Skin of body (tissue), 2 donors: ENCODE results near the gene CYP2D6. TPM values are rescaled to one million over a fixed set of nuclear protein-coding genes. Genes with fewer than 3 reads are reported as not detected.

Source experiments
- DNase-seq: peaks from one replicate; lab custom pipeline; 2025; lab: John Stamatoyannopoulos, UW
- total RNA-seq: library from RNA; depleted of rRNA; stranded (reverse); fragments of >200 nt; gene quantifications from one replicate; pipeline ENCODE4 v1.2.3, GENCODE V29; 2014

CYP2D6 gene
- total RNA-seq, 1 donor from 2014 or later, result 1.4 TPM

DNA sequence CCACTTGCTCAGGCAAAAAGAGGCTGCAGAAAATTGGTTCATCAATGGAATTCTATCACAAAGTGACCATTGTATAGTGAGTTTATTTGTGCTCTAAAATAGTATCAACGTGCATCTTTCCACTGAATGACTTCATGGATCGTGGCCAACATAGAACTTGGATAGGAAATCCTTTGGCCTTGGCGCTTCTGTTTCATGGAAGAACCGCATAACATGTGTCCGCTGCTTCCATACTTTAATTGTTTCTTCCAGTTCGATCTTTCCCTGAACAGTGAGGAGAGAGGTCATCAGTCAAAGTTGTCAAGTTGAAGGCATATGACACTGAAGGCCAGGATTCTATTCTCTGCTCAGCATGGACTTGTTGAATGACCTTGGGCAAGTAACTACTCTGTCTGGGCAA, 44.6 kb downstream of the CYP2D6 start:
- no peak for DNase-seq

- DNase-seq, result no peak
Measured at GRCh38 chr22:42084874-42085273, 45.7 kb downstream of the CYP2D6 start.

DNA sequence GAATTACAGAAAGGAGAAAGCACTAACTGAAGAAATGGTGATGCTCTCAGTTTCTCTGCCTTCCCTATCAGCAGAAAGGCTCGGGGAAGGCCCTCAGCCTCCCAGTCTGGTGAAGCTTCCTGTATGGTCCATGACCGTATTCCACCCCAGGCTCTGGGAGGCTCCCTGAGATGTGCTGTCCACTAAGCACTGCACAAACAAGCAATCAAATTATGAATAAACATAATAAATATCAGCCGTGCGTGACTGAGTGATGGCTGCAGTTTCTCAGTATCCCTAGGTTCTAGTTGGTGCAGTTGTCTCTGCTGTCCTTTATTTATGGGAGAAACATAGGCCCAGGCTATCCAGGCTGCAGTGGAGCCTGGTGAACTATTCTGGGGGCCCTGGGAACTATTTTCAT, 47.5 kb downstream of the CYP2D6 start:
- no peak for DNase-seq

GRCh38 chr22:42080287-42080686, 50.3 kb downstream of the CYP2D6 start:
- peak; percentile 38 for DNase-seq

DNA sequence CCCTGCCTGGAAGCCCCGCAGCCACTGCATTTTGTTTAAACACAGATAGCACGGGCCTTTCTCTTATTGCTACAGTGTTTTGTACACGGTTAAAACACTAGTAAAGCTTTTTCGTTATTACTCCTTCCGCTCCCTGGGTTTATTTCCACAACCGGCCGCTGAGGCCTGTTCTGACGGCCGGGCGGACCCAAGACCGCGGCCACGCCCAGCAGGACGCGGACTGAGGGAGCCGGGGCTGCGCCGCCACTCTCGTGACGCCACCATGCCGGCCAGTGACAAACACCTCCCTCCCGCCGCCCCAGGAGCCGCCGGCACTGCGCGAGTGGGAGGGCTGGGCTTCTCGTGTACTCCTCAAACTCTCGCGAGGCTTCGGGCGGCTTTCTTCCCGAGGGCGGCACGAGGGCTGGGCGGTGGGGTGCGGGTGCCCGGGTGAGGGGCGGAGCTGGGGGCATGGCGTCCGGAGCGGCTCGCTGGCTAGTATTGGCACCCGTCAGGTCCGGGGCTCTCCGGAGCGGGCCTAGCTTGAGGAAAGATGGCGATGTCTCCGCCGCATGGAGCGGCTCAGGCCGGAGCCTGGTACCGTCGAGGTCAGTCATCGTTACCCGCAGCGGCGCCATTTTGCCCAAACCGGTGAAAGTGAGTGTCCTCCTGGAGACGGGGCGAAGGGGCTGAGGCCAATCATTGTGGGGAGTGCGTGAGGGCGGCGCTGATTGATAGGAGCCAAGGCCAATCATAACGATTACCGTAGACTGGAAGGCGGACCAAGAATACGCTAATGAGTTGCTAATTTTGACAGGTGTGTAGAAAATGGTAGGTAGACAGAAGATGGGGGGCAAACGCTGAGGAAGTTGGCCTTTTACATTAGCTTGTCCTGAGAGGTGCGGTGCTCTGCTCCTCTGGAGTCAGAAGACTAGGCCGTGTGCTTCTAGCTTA, 51.0 kb downstream of the CYP2D6 start, which contains the start of gene SMDT1:
Gene SMDT1, plus strand, starts transcription at position 382 of the 933 bp plus-strand sequence. Its CDS starts 69 bp downstream, at position 451.
- peak; percentile 97 for DNase-seq

DNA sequence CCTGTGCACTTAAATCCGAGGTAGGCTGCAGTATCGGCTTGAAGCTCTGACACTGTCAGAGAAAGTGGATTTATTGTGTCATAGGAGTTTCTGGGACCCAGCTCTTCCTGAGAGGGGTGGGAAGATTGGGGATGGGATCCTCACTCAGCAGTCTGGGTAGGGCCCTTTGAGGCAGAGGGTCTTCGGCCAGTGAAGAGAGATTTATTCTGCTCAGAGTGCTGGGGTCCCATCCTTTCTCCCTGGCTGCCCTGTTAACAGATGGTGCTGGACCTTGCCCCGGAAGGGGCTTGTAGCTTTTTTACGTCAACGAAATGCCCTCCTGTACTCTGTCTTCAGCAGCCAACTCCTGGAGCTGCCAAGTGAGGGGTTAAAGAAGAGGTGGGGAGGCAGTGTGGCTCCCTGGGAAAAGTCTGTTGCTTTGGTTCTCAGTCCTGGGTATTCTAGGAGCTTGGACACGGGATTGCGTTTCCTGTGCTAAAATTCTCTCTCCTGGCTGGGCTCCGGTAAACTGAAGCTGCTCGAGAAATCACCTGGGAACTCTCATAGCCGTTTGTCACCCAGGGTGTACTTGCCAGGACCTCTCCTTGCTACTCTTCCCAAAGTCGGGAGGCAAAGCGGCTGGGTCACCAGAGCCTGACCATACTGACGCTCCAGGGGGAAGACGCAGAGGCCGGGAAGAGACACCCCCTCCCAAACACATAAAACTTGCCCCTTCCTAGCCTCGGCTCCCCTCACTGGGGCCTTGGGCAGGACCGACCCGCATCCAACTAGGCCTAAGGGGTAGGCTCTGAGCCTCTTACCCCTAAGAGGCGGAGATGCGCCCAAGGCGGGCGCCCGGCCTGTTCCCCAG, 51.9 kb downstream of the CYP2D6 start:
- peak; percentile 57 for DNase-seq

- DNase-seq, result no peak
Measured at GRCh38 chr22:42077486-42078125, 53.0 kb downstream of the CYP2D6 start.

GRCh38 chr22:42076764-42077485, 53.7 kb downstream of the CYP2D6 start:
- no peak for DNase-seq

Other genes starting within 250 kb of the CYP2D6 start
- not detected for gene SHISA8, start 215.7 kb downstream of the CYP2D6 start, total RNA-seq
- 0.59 TPM for gene TNFRSF13C, start 204.0 kb downstream of the CYP2D6 start, total RNA-seq
- 8.4 TPM for gene CENPM, start 183.7 kb downstream of the CYP2D6 start, total RNA-seq
- 1.9 TPM for gene SEPTIN3, start 161.4 kb downstream of the CYP2D6 start, total RNA-seq
- gene WBP2NL, start 132.0 kb downstream of the CYP2D6 start, total RNA-seq, result 2.6 TPM
- 21.6 TPM for gene NAGA, start 60.0 kb downstream of the CYP2D6 start, total RNA-seq
- 14.8 TPM for gene PHETA2, start 56.6 kb downstream of the CYP2D6 start, total RNA-seq
- gene SMDT1, start 51.1 kb downstream of the CYP2D6 start, total RNA-seq, result 21.2 TPM
- 51.5 TPM for gene NDUFA6, start 40.0 kb downstream of the CYP2D6 start, total RNA-seq
- gene TCF20, start 139.8 kb upstream of the CYP2D6 start, total RNA-seq, result 26.1 TPM